ENCODE data around the gene PGBD2. TPM values are rescaled to one million over a fixed set of nuclear protein-coding genes. Genes with fewer than 3 reads are reported as not detected.
A peak's percentile ranks its signal among the peaks of the same experiment; 100 is the strongest.

The PGBD2 gene
- total and polyA plus RNA-seq, 2 of the 4 experiments (the other 2 are of a cell fraction) = 4.8 to 6.8 TPM

- no peak overlapping the region for H2BK20ac ChIP-seq (ENCODE audit: low read depth, low read length)
- H4K8ac ChIP-seq (ENCODE audit: low read depth in 2 of 2, low read length in 2 of 2) = no peak overlapping the region
- dilution Hi-C loops (cut with HindIII; ENCODE audit: low sequenced_read_pairs, unreplicated experiment) = no loop called here
- ChIA-PET CTCF (no interaction called here), POLR2A (ENCODE audit: unreplicated experiment) (no interaction called here)
- TF ChIP-seq SMC3 (IDR thresholded peaks at IDR 0.05; ENCODE audit: low read depth, low read length) = no peak
- no peak for TF ChIP-seq RAD21 (IDR thresholded peaks at IDR 0.05; ENCODE audit: low read length)
- no peak for TF ChIP-seq MAZ (IDR thresholded peaks at IDR 0.05; ENCODE audit: borderline replicate concordance, low read depth, low read length)
- no peak for TF ChIP-seq NFE2L2 (IDR thresholded peaks at IDR 0.05; ENCODE audit: low read depth, low read length)
- no peak for TF ChIP-seq RFX5 (IDR thresholded peaks at IDR 0.05; ENCODE audit: low read depth, low read length)
- no peak for TF ChIP-seq FOS (IDR thresholded peaks at IDR 0.05; ENCODE audit: low read depth, low read length)
- TF ChIP-seq RCOR1 (IDR thresholded peaks at IDR 0.05; ENCODE audit: insufficient replicate concordance, low read length) = no peak
- TF ChIP-seq MAFK (IDR thresholded peaks at IDR 0.05; ENCODE audit: low read depth, low read length) = no peak
- TF ChIP-seq POLR2A (IDR thresholded peaks at IDR 0.05; ENCODE audit: low read depth, low read length) = no peak
- TF ChIP-seq ELK1 (IDR thresholded peaks at IDR 0.05; ENCODE audit: borderline replicate concordance, low read depth, low read length) = no peak
- TF ChIP-seq CTCF (conservative IDR thresholded peaks at IDR 0.05; ENCODE audit: low read depth, low read length) = no peak
- no peak for TF ChIP-seq MXI1 (IDR thresholded peaks at IDR 0.05; ENCODE audit: borderline replicate concordance, low read depth, low read length)
- no peak overlapping the region for H3K4ac ChIP-seq (ENCODE audit: low read depth, low read length)
- H3K9me3 ChIP-seq (ENCODE audit: control insufficient read depth, insufficient read depth, low read length) = no peaks in the 10 kb centered on the region
- no peak overlapping the region for H2BK120ac ChIP-seq (ENCODE audit: low read depth, low read length)
- ATAC-seq (ENCODE audit: low read depth) = no peak
- H4K91ac ChIP-seq (ENCODE audit: insufficient read depth, low read depth, low read length) = no peak overlapping the region
- no peak overlapping the region for H3K9ac ChIP-seq (ENCODE audit: low read depth, low read length)
- no TSS peak for BruUV-seq (replicated peaks)
- H3K36me3 ChIP-seq (ENCODE audit: control insufficient read depth, insufficient read depth, low read length) = no peaks in the 10 kb centered on the region
- H4K5ac ChIP-seq (ENCODE audit: low read depth, low read length) = no peak overlapping the region
- H2BK15ac ChIP-seq (ENCODE audit: low read depth, low read length) = no peak overlapping the region
- H3K27me3 ChIP-seq (ENCODE audit: control insufficient read depth, insufficient read depth, low read length) = peaks cover 2% of the 10 kb centered on the region; the same call in 1 of the 2 replicates
- H2BK5ac ChIP-seq (ENCODE audit: low read depth, low read length, poor library complexity, severe bottlenecking) = peak overlapping the region; percentile 13
- no peak overlapping the region for H2AK9ac ChIP-seq (replicated peaks; ENCODE audit: low read depth, low read length, poor library complexity)
- no peaks in the 10 kb centered on the region for H3K4me1 ChIP-seq (ENCODE audit: control insufficient read depth, insufficient read depth, low read length)
- no peak overlapping the region for H2AK5ac ChIP-seq (ENCODE audit: low read depth, low read length)
- H3K18ac ChIP-seq (ENCODE audit: low read depth, low read length) = no peak overlapping the region
- in situ Hi-C loops (cut with MboI; ENCODE audit: low sequenced_read_pairs) = no loop called here
- no peak overlapping the region for H3K14ac ChIP-seq (replicated peaks; ENCODE audit: low read depth, low read length)
- no peaks in the 10 kb centered on the region for H4K20me1 ChIP-seq (ENCODE audit: insufficient read depth, low read length)
- peaks cover 5% of the 10 kb centered on the region; the same call in 1 of the 2 replicates for H3K9me1 ChIP-seq (ENCODE audit: insufficient read depth, low read length)
- WGBS, 2 experiments (ENCODE audit: extremely low coverage in 2 of 2, insufficient read length in 1 of 2) = 84% methylated on average over 4 of the region's 9 CpGs; no CpG with 5 or more reads in 1 of the 2 experiments
- no peak overlapping the region for H3K4me3 ChIP-seq (ENCODE audit: insufficient read depth, low read depth, low read length)
- no peak overlapping the region for H3K23ac ChIP-seq (ENCODE audit: low read depth, low read length)
- peak overlapping the region; percentile 8 for H2AFZ ChIP-seq (replicated peaks; ENCODE audit: low read length, poor library complexity)
- DNase-seq = peak; percentile 24
- intact Hi-C loops (cut with micrococcal nuclease) = no loop called here
- H3K56ac ChIP-seq (ENCODE audit: extremely low read depth, insufficient read depth, low read length) = no peak overlapping the region
- H3K27ac ChIP-seq (ENCODE audit: insufficient read depth, low read length) = no peak overlapping the region
- no peak overlapping the region for H3K4me2 ChIP-seq (ENCODE audit: low read depth, low read length)
- H3K79me1 ChIP-seq (ENCODE audit: low read depth in 1 of 2, low read length in 2 of 2) = no peaks in the 10 kb centered on the region
Measured at GRCh38 chr1:248890549-248891498, 15.2 kb upstream of the PGBD2 start.

All from IMR-90 (cell line).